Fibroblast of peridontal ligament (primary cell): ENCODE measurements around the gene CACNA2D1.
"Not testable (repeated sequence)": the region's sequence is repeated elsewhere in the genome, so short reads cannot be mapped to it uniquely, and the experiment has no call there.

Experiments
- DNase-seq: peaks from one replicate; pipeline ENCODE4 v3.0.0-alpha.2; 2010; ENCODE audit errors: extremely low read depth

CACNA2D1 gene

DNA sequence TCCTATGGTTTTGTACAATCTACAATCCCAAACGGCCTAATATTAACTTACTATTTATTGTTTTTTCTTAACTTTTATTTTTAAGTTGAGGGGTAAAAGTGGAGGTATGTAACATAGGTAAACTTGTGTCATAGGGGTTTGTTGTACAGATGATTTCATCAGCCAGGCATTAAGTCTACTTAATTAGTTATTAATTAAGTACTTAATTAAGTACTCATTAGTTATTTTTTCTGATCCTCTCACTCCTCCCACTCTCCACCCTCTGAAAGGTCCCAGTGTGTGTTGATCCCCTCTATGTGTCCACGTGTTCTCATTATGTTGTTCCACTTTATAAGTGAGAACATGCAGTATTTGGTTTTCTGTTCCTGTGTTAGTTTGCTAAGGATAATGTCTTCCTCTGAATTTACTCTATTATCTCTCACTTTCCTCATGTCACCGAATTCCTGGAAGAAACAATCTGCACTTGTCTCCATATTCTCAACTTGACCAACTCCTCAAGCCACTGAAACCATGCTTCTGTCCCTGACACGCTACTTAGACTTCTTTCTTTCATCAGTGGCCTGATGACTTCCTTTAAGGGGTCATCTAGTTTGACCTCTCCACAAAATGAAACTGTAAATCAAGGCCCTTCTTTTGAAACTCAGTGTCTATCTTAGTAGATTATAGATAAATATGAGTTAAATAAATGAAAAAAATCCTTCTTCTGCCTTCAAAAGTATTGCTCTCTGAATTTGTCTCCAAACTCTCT is 9.1 kb downstream of the CACNA2D1 start:
- no peak for DNase-seq

DNA sequence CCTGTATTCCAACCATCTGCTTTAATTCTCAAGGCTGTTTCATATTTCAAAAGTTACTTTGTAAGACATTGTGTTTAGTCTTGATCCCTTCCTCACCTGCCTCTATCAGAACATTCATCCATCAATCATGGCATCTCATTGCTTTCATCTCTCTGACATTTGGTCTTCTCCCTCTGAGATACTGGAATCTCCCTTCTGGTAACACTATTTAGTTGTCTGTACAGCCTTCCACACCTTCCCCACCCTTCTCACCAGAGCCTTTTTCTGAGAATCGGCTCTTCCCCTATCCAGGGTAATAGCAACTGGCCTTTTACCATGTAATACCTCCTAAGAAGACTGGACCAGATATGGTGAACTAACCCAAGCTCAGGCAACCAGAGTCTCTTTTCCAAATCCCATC is 10.1 kb downstream of the CACNA2D1 start:
- no peak for DNase-seq

DNA sequence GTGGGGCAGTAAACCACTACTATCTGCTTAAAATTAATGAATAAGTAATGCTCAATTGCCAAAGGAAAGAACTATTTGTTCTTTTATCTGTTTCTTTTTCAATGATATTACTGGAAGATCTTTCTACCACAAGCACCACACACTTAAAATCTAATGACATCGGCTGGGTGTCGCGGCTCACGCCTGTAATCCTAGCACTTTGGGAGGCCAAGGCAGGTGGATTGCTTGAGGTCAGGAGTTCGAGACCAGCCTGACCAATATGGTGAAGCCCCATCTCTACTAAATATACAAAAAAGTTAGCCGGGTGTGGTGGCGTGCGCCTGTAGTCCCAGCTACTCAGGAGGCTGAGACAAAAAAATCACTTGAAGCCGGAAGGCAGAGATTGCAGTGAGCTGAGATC is 10.8 kb downstream of the CACNA2D1 start:
- not testable (repeated sequence) for DNase-seq

DNA sequence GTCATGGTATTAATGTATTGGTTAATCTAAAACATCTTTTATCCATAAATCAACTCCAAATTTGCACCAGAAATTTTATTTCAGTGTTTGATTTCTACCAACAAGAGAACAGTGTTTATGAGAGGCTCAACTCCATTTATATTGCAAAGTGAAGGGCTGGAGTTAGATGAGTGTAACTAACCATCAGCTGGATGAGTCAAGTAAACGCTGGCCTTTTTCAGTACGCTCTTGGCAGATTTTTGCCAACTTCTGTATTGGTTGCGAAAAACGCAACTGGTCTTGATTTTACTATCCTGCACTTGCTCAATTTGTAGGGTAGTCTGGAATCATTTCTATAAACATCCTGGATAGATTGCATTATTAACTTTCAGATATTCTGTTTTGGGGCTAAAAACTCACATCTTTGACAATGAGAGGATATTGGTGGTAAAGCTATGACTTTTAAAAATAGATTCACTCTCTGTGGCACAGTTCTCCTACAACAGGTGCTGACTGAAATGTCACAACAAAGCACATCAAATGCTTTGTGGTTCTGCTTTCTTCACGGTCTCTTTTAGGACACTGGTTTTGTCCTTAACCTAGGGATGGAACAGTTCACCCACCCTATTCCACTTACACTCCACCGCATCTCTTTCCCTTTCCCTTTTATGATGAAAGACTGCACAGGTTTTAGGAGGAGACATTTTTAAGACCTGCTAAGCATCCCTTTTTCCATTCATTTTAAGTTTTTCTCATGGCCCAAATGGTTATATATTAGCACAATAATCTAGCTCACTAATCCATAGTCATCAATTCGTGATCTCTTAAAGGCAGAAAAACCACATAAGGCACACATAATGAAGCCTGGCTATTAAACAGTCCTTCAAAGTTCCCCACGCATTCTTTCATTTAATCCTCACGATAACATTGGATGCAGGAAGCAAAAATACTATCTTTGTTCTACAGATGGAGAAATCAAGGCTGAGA is 12.8 kb downstream of the CACNA2D1 start:
- peak; percentile 97 for DNase-seq

DNA sequence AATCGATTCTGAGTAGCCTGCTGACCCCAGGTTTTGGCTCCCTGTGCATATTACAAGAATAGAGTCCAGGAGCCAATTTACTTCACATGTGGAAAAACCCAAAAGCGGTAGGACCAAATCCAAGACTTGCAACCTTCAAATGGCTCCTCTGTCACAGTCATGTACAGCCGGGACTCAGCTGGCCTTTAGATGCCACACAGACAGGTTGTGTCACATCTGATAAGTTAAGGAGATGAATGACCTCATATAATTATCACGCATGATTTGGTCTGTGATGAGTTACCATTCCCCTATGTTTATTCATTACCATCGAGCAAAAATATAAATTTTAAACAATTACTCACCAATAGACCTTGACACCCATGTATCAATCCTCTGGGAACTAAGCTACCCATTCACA is 14.2 kb downstream of the CACNA2D1 start:
- DNase-seq, result no peak

DNA sequence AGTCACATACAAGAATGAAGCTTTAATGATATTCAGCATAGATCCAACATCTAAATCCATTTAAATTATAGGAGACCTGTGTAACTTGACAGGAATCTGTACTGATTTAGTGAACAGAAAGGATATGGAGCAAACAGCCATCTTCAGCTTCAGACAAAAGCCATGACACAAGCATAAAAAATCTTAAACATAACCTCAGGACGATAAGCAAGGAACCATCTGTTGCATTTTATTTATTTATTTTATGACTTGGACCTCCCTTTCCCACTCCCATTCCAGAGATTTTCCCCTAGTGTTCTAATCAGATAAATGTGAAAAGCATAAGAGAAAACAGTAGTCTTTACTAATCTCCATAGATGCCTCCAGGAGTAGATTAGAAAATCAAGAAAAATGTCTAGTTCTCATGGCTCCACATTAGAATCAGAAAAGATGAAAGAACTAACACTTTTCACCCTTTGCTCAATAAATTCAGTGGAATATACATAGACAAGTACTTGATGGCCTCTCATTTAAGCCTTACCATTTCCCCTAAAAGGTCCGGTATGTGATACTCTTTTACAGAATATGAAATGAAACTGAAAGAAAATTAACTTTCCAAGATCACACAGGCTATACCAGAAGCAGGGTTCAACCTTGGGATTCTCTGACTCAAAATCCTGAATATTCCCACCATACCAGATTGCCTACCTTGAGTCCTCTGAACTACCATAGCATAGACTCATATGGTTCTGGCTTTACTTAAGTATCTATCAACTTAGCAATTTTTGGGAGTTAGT is 15.2 kb downstream of the CACNA2D1 start:
- DNase-seq, result peak; percentile 86

DNA sequence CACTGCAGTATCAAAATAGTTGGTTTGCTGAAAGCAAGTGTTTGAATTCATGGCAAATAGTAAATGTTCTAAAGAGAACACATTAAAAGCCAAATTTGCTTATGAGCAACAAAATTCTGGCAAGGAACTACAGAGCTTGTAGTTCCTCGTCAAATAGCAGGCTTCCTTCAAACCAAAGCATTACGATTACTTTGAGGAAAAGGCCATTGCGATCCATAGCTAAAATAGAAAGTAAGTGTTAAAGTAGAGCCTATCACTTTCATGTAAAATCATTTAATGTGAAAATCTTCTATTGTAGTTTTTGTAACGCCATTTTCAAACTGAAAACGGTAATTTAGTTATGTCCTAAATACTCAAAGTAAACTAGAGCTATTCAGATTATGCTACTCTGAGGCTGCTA is 20.1 kb downstream of the CACNA2D1 start:
- peak; percentile 54 for DNase-seq

DNA sequence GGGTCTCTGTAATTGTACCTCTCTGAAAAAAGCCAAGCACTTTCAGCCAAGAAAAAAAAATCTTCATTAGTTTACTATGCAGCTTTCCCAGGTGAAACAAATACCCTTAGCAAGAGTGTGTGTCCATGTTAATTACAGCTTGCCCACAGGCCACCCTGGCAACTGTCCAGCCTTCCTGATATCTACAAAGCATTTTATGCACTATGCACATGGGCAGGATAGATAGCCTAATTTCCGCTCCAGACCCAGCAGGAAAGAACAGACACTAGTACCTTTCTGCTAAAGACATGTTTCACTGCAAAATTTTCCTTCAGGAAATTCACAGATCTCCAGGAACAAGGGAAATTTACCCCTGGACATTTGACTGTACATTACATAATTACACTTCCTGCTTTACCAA is 24.4 kb downstream of the CACNA2D1 start:
- DNase-seq, result no peak

DNA sequence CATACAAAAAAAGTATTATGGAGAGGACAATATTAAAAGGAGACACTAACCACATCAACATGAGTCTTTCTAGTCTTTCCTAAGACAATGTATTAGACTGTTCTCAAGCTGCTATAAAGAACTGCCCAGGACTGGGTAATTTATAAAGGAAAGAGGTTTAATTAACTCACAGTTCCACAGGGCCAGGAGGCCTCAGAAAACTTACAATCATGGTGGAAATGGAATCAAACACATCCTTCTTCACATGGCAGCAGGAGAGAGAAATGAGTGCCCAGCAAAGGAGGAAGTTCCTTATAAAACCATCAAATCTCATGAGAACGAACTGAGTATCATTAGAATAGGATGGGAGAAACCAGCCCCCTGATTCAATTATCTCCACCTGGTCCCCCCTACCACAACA is 25.7 kb downstream of the CACNA2D1 start:
- no peak for DNase-seq

DNA sequence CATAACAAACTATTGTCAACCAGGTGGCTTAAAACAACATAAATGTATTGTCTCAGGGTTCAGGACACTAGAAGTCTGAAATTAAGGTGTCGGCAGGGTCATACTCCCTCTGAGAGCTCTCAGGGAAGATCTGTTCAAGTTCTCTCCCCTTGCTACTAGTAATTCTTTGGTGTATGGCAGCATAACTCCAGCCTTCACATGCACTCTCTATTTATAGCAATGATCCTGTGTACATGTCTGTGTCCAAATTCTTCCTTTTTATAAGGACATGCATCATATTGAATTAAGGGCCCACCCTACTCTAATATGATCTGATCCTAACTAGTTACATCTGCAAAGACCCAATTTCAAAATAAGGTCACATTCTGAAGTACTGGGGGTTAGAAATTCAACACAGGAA is 27.2 kb downstream of the CACNA2D1 start:
- DNase-seq, result no peak

DNA sequence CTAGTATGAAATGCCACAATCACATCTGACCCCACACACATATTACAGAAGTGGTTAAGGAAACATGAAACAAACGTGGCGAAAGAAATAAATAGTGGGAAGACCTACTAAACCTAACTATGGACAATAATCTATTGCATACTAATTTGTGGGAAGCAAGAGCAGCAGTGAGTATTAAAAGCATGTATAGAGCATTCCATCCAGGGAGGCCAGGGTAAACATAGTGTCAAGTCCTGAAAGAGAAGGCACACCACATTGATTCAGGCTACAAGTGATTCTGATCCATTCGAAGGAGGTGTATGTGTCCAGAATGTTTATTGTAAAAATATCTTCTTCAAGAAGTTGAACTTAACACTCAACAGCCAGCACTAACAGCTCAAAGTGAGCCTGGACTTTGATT is 29.2 kb downstream of the CACNA2D1 start:
- DNase-seq, result no peak

DNA sequence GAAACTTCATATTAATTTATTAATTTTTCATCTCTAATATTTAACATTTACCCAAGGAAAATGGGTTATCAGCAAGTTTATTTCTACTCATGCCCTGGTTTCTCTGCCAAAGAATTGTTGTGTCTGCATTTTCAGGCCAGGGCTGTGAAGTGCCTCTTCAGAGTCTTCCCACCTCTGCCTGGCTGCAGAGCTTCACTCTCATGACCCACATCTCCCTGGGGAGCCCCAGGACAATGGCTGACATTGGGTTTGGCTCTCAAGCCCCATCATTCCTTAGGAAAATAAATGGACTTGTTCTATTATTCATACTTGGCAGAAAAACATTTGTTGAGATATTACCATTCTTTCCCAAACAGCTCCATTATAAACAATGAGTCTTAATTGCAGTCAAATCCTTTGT is 30.3 kb downstream of the CACNA2D1 start:
- no peak for DNase-seq

DNA sequence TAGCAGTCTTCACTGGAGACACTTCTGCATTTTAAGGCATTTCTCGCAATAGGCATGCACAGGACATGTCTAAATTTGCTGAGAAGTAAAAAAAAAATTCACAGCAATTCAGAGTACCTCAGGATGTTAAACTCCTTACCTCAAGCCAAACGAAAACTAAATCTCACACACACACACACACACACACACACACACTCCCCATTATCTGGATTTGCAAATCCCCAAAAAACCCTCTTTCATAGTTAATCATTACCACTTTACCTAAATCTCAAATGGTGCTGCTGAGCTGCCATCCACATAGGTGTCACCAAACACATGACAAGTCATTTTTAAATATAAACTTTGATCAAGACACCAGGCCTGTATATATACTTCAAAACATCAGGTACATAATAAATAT is 31.8 kb downstream of the CACNA2D1 start:
- DNase-seq, result no peak

DNA sequence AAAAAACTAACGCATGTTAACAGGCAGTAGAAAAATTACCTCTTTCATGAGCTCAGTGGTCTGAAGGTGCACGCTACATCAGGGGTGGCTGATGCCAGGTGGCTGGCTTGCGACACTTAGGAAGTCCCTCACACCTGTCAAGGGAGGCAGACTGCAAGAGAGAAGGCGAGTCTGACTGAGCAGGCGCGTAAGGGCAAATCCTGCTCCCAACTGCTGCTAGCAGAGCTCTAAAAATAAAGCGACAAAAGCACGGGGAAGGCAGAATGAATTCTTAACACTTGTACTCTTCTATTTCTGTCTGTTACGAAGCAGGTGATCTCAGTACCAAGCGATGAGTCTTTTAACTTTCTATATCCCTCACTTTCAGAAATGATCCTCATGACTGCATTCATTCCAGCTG is 33.1 kb downstream of the CACNA2D1 start:
- no peak for DNase-seq

DNA sequence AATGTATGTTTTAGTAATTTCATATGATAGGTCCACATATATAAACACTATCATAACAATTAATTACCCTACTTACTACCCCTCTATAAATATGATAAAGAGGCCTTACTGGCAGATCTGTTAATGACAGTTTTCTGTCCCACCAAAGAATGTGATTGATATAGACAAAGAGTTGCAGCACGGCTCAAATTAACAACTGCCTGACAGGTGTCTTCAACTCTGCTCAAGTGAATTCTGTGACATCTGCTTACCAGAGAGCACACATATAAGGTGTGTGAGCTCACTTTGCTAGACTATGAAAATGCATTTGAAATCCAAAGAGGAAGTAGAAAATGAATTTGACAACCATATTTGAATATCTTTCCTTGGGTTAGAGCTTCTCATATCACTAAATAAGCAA is 36.6 kb downstream of the CACNA2D1 start:
- DNase-seq, result no peak

DNA sequence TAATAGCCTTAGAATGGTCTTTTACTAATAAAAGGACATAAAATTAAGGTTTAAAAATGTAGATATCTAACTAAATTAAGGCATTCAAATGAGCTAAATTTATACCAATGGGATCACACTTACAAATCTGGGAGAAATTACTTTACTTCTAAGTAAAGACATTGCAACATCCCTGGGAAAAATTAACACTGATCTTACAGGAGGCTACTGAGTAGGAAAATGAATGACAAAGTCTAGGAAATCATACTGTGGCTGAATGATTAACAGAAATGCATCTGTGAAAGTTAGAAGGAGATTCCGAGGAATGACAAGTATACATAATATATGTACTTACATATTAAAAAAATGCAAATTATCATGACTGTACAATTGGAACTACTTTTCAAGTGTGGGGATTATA is 38.3 kb downstream of the CACNA2D1 start:
- DNase-seq, result no peak

DNA sequence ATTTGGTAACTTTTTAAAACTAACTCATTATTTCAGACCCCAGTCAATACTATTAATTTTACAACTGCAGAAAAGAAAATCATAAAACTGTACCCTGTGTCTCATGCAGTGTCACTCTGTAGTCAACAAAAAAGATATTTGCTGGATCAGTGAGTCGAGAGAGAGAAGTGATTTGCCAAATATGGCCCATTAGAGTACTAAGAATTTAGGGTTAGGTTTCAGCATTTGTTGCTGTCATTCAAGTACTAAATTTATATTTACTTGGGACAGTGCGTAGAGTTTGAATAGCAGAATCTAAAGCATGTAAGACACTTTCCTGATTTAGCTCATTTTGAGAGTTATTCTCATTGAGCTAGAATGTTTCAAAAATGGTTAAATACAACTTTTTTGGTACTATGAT is 38.9 kb downstream of the CACNA2D1 start:
- DNase-seq, result no peak

DNA sequence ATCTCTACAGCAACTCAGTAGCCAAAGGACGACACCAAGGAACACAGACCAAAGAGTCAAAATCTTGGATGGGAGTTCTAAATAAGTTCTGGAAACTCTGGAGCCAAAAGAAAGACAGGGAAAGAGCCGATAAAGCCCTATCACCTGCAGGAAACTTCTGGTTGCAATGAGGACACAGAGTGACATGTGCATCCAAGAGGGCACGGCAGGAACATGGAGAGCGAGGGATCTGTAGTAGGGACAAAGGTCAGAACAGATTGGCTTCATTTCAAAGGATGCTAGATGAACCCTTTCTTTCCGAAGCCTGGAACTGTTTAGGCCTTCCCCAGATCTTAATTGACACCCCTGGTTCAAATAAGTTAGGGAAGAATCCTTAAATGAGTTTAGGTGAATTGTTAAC is 39.5 kb downstream of the CACNA2D1 start:
- no peak for DNase-seq

DNA sequence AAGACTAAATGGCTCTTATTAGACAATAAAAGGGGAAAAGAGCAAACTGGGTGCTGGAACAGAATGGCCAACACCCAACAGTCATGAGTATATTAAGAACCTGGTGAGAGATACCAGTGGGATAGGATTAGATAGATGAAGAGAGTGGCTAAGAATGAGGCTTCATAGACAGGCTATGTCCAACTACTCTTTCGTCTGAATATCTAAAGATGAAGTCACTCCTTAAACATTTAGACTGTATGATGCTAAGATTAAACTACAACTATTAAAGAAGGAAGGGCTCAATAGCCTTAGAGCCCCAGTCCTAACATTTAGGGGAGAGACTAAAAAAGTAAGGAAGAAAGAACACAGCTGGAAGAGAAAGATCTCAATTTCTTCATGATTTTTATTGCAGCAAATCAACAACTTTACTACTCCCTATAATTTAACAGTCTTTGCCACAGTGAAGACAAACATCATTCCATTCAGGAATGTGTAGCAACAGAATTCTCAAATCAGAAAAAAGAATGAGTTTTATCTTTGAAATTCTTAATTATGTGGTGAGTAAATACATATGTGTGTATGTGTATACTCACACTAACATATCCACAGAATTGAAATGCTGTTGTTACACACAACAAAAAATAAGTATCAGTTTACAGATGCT is 45.6 kb downstream of the CACNA2D1 start:
- no peak for DNase-seq

DNA sequence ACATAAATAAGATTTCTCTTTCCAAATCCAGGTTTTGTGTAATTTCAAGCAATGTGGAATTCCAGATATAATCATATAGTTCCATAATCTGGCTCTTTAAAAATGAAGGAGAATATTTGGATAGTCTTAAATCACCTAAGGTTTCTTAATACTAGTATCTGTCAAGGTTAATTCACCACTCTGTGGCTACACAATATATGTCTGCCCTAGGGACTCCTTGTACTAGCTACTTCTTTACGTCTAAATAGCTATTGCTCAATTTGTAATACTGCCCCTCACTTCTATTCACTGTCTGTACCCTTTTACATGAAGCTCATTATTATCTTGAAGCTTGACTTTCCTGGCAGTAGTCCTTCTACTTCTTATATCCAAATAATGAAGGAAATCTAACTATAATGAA is 47.2 kb downstream of the CACNA2D1 start:
- no peak for DNase-seq

DNA sequence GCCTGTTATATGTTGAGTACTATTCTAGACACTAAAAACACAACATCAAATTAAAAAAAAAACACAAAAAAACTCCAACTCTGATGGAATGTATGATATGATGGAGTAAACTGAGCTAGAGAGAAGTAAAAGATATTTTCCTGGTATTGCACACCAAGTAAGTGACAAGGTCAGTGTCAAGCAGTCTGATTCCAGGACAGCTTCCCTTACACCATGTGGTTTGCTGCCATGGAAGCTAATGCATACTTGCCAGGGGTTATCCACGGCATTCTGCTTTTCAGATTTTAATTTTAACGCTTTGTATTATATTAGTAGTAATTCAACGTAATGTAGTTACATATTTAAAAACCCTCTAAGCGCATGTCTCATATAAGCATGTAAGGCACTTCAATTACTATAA is 48.4 kb downstream of the CACNA2D1 start:
- no peak for DNase-seq

DNA sequence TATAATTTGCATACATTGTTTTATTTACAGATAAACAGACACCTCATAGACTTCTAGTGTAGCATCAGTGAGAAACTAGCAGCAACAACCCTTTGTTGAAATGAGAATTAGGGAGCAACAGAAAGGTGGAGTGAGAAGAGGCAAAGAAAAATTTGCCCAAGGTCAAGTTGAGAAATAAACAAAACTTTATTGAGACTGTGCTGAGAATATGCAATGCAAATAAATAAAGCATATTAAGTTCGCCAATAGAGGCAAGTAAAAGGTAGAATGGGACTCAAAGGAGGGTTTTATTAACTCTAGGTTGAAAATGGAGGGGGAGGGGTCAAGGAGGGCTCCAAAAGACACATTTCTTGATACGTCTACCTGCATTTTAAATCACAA is 49.7 kb downstream of the CACNA2D1 start:
- no peak for DNase-seq
